HG03175 (cell line): ENCODE results near the gene SMIM32.

Experiments used
- ATAC-seq: cut with Tn5 transposase; IDR thresholded peaks from one replicate; pipeline ENCODE4 v1.9.1; 2021; ENCODE audit warnings: mild to moderate bottlenecking, moderate library complexity; ENCODE audit not compliant: unreplicated experiment

The SMIM32 gene

DNA sequence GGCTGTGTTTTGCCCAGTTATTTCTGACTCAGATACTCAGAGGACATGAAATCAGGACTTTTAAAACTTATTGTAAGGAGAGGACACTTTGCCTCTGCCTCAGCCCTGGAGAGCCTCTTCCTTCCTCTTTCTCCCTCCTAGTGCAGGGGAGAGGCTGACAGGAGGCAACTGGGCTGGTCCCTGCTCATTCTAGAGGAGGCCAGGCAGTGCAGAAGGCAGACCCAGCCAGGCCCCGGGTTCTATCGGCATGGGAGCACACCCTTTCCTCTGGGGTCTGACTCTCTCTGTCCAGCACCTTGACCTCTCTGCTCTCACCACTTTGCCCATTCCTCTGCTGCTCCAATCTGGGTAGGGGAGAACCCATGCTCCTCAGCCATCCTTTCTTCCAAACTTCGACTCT, 16.0 kb upstream of the SMIM32 start:
- ATAC-seq = no peak

DNA sequence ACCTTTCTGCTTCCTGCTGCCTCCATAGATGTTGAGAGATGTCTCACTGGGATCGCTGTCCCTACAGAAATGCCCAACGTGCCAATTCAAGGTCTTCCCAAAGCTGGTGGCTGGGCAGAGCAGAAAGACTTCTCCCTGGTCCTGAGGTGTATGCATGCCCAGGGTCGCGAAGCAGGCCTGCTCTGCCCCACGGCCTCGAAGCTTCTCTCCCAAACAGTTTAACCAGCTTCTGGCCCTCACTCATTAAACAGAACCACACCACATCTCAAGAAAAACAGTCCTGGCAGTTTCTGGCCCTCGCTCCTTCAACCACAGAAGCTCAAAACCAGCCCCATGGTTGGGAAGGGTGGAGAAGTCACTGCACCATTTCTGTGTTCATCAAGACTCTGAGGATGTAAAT, 14.7 kb upstream of the SMIM32 start:
- ATAC-seq = no peak

DNA sequence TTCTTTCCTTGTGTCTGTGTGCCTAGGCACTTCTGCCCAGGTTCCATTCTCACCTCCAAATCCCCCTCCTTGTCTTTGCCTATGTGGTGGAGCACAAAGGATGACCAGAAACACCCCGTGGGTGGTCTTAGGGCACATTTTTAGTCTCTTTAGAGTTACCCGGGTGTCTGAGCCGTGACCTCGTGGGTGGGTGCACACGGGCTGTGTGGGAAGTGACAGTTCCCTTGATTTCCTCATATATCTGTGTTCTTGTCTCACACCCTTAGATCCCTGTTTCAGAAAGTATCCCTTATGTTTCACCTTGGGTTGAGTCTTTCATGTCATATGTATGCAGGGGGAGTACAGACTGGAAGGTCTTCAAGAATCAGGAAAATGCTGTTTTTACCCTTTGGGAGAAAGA, 13.4 kb upstream of the SMIM32 start:
- ATAC-seq = no peak

DNA sequence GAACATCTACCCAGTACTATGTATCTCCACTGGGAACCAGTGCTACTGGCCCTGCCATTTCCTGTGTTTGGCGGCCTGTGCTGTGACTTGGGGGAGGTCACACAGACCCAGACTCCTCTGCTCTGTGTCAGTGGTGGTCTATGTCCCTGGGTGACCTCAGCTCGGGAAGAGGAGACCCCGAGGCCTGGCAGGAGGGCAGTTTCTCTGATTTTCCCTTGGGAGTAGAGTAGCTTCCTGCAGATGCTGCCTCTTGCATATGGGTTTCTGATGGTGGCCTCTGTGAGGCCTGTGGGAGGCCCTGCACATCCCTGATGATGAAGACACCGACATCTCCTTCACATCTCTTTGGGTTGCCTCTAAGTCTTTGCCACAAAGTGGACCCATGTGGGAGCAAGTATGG, 13.0 kb upstream of the SMIM32 start:
- ATAC-seq = no peak

DNA sequence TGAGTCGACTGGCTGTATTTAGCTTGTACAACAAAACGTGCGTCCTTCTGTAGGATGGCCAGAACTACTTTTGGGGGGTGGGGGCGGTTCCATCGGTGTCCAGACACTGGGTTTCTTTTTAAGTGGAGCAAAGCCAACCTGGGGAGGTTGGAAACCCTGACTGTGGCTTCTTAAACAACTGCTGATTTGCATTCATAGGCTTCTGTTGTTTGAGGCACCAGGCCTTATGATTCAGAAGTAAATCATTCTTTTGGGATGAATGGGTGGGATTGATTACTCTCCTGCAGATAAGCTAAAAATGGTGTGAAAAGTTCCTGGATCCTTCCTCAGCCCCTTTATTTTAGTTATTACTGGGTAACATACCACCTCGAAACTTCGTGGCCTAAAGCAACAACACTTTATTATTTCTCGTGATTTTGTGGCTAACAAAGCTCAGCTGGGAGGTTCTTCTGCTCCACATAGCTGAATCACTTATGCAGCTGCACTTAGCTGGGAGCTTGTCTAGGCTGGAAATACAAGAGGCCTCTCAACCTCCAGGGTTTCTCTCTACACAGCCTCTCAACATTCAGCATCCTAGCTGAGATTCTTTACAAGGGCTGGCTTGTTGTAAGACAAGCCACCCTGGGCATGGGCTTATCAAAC, 12.2 kb upstream of the SMIM32 start:
- no peak for ATAC-seq

DNA sequence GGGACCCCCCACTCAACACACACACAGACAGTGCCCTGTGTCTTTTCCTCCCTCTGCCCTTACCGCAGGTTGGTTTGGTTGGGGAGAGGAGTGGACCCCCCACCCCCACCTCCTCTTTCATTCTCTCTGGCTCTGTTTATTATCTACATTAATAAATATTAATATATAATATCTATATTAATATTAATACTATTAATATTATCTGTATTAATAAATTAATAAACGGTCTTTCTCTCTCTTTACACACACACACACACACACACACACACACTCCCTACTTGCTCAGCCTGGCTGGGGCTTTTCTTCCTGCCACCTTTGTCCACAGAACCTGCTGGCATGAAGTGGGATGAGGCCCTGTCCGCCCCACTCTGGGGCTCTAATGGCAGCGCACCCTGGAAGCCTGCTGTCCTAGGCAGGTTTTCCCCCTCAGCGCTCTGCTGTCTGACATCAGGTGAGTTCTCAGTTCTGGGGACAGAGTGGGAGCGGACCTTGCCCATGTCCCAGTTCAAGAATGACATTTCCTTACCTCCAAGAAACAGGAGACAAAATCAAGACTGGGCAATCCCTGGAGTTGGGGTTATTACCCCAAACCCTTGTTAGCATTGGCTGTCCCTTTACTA, 10.5 kb upstream of the SMIM32 start:
- no peak for ATAC-seq

DNA sequence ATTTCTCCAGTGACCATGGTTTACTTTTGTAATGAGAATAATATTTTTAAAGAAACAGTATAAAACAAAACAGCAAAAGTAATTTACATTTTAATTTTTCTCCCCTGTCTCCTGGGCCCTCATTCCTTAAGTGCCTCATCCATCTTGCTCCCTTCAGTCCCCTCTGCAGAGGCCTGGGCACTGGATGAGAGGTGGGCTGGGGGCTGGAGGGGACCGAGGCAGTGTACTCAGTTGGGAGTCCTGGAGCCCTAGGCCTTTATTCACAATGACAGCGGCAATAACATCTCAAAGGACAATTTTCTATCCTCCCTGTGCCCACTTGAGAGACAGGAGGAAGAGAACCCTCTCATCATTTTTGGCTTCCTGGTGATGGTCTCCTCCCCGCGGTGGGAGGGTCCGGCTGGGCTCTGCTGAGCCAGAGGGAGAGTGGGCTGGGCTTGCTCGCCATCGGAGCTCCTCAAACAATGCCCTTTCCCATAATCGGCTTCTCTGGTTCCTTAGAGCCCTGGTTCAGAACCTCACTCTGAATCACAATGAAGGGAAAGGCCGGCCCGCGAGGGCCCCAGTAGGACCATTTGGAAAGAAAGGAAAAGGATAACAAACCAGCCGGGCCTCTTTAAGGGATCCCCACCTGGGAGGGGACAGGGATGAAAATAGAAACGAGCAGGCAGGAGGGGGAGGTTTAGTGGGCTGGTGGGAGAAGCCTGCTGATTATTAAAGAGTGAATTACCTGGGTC, 9.7 kb upstream of the SMIM32 start:
- ATAC-seq = no peak

DNA sequence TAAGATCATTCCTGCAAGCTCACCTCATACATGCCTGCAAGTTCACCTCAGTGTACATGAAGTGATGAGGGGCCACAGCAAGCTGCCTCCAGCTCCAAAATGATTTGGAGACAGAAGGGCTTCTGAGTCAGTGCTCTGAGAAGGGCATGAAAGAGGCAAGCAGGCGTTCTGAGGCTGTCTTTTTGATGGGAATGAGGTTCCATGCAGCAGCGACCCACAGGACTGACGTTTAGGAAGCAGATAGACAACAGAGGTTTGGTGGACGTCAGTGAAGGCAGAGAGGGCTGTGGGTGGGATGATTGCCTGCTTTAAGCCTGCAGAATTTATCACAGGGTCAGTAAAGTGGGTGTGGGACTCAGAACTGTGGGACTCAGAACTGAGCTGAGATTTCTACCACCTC, 8.9 kb upstream of the SMIM32 start:
- ATAC-seq = no peak

DNA sequence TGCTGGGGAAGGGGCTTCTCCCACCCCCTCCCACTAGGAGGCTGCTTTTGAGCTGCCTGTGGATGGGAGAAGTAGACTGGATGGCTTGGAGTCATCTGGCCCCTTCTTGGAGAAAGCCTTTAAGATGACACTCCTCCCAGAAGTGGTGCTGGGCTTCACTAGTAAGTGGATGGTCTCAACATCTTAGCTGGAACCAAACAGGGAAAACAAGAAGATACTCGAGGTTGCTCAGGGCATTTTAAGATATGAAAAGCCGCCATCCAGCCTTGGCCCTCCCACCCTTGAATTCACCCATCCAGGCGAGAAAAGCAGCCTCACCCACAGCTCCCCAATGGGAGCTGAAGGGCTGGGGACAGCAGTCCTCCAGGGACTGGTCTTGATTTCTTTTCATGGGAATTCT, 7.8 kb upstream of the SMIM32 start:
- no peak for ATAC-seq

DNA sequence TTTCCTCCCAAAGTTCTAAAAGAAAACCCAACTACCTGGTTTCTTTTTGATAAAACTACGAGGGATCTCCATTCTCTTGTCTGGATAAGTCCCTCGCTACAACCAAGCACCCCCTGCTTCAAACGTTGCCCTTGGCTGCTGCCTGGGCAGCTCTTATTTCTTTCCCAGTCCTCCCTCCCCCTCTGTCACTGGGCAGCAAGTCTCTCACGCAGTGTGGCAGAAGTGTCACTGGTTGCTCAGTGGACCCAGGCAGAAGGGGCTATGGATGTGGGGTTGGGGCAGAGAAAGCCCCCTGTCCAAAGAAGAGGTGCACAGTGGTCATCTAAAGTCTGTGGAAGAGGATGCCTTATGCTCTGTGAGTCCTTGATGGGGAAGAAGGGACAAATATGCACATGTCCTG, 7.2 kb upstream of the SMIM32 start:
- ATAC-seq = no peak

DNA sequence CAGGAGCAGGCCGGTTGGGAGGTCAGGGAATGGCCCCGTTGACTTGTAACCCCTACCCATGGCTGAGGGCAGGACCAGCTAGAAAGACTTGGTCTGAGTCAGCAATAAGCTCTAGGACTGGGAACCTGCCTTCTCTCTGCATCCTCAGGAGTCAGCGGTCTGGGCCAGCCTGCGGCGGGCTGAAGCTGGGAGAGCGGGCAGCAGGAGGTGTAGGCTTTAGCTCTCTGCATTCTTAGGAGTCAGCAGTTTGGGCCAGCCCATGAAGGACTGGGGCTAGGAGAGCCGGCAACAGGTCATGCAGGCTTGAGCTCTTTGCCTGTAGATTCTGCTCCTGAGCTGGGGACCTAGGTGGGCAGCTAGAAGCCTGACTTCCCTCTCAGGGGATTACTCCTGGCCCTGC, 6.4 kb upstream of the SMIM32 start:
- ATAC-seq = no peak

DNA sequence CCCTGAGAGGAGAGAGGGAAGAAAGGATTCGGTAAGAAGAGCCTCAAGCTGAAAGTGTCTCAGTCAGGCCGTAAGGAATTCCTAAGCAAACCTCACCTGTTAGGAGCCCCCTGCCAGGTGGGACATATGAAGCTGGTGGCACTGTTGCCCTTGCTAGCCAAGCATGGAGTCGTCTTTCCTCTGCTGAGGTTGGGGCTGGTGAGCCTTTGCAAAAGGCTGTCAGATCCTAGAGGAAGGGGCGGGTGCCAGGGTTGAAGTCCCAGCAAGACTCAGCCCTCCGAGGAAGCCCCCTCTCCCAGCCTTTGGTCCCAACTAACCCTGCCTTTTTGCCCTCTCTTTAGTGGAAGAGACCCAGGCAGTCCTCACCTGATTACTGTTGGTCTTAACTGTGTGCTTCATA, 5.5 kb upstream of the SMIM32 start:
- no peak for ATAC-seq

DNA sequence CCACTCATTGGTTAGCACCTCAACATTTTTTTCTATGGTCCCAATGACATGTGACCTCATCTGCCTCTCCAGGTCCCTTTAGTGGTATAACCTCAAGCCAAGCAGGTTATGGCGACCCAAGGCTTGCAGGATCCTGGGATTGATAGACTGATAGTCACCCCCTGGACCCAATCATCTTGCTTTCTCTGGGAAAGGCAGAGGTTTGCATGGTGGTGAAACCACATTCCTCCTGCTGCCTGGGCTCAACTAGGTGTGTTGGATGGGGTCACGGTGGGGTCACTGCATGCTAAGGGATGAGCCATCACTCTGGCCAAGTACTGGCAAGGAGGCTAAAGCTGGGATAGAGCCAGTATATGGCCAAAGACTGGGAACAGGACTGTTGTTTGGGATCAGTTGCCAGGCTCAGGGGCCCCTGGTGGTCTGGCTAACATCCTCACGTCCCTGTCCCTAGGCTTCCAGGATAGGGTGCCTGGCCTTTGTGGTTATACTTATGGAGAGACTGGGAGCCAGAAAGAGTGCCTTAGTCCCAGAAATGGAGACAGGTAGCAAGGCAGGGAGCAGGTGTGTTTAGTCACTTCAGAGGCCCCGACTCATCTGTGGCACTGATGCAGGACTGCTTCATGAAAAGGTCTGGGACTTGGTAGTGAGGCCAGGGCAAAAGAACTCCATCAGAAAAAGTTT, 4.6 kb upstream of the SMIM32 start:
- no peak for ATAC-seq

DNA sequence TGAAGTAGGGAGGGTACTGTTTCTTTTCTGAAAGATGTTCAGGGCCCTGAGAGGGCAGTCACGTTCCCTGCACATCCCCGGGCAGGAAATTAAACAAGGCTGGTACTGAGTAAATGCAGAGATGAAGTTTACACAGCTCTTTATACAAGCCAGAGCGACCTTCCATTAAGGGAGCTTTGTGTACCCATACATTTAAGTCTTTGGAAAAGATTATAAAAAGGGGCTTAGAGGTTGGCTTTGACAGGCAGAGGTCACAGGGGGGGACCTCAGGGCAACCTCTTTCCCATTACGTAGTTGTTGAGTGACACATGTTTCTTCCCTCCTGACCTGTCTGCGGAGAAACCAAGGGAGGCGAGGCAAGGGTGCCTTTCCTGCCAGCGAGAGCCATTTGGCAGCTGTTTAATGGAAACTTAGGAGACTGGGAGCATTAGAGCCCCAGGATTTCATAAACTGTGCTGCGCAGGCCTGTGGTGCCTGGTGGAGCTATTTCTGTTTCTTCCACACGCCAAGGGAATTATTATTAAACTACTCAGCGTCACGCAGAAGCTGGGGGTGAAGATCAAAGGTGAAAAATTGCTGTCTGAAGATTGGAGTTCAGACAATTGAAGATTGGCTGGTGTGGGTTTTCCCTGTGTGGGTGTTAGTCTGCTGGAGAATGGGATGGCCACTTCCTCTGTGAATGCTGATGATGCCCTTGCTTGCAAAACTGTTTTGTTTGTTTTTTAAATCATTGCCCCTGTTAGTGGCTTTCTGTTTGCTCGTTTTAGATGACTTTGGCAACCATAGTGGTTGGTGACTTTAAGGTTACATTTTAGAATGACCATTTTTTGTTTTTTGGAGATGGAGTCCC, 3.2 kb upstream of the SMIM32 start:
- ATAC-seq = no peak

DNA sequence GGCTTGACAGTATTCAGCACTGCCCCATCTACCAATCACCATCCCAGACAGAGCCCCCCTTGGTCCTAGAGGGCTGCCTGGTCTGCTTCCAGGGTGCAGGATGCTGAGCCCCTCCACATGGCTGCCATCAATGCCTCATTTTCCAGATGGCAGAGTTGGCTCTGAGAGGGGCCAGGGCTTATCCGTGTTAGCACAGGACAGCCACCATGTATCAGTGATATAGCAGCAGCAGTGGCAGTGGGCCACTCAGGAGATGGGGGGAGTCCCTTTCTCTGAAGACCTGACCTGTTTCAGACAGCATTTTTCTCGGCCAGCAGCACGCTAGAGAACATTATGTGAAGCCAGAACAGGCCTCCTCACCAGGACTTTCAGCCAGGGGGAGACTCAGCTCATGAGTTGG, 1.6 kb upstream of the SMIM32 start:
- no peak for ATAC-seq

DNA sequence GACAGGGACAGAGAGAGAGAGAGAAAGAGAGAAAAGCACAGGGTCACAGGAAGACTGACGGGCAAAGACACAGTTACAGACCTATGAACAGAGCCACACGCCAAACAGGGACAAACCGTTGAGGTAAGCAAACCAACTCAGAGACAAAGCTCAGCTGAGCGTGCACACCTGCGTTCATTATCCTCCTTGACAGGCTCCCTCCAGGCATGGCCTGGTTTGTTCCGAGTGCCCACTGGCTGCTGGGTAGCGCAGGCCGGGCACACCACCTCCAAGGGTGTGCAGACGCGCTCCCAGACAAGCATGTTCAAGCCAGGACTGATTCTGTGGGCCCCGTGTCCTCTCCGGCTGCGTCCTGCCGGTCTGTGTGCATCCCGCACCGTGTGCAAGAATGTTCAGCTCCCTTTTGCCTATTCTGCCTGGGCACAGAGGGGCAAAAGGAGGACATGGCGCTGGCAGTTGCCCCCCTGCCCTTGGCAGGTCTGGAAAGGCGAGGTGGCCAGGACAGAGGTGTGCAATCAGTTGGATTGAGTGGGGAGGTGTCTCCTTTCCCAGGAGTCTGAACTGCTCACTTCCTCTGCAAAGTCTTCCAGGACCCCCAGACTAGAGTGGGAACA, 467 bp upstream of the SMIM32 start:
- no peak for ATAC-seq

DNA sequence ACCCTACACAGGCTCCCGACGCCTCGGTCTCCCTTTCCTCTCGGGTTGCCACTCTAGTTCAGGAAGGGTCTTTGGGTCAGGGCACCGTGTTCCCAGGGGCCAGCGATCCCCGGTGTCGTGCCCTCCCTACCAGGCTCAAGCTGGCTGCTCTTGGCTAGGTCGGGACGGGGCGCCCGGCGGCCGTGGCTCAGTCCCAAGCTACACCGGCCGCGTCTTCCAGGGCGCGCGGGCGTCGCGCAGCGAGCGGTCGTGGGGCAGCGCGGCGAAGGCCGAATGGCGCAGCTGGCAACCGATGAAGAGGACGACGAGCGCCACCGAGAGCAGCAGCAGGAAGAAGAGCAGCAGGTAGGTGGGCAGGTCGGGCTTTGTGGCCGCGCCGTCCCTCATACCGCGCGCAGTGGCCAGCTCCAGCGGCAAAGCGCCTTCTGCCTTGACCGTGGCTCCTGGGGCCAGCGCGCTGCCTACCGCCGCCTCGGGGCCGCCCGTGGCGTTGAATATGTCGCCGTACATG, 892 bp downstream of the SMIM32 start:
- ATAC-seq = no peak

DNA sequence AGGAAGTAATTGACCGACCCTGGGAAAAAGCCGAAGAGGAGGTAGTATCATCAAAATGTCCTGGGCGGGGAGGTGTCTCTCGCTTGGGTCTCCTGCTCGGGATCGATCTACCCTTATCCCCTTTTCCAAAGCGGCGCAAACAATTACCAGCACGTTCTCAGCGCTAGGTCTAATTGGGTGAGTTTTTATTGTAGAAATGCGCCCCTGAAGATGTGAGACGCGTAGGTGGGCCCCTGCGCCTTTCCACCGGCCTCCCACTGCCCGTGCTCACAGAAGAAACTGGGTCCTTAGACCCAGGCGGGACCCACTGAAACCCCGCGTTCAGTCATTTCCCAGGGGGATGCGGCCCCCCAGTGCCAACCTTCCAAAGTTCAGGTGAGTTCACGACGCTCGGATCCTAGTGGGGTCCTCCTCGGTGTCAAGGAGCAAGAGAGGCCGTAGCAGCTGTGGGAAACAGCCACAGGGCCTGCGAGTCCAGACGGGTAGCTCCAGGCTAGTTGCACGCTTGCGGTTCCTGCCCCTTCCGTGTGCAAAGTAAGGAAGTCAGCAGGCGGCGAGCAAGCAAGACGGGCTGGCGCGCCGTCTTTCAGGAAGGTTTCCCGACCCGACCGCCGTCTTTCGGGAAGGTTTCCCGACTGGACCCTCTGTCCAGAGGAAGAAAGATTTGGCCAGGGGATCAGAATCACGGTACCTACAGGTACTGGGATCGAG, 1.5 kb downstream of the SMIM32 start:
- no peak for ATAC-seq

DNA sequence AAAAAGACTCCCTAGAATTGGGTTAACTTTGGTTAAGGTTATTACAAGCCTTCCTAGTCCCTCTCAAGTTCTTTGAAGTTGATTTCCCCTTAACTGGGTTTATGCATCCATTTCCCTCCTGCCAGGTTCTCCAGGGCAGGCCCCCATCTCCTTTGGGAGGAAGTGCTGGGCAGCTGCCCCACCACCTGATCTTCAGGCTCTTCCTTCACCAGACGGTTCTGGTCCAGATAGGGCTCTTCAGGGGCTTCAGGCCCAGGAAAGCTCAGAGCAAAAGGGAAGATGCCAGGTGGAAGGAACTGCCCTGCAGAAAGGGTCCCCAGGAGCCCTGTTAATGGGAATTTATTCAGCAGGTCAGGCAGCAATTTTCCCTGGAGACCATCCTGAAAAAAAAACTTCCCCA, 2.1 kb downstream of the SMIM32 start:
- no peak for ATAC-seq
